Ascending aorta (tissue), 2 donors: ENCODE data around the gene ADGRF5. TPM values are rescaled to one million over a fixed set of nuclear protein-coding genes. Genes with fewer than 3 reads are reported as not detected.

Experiments
- DNase-seq, 2 donors: peaks; one replicate each; pipeline ENCODE4 v3.0.0-alpha.2; 2019; ENCODE audit warnings: low spot score in 2 of 2
- H3K27ac ChIP-seq, 2 donors: fragments of 200-600 bp; sonication (generic); one replicate each; pipeline ENCODE4 v1.5.1; 2016 to 2017; ENCODE audit warnings: mild to moderate bottlenecking in 1 of 2
- H3K27me3 ChIP-seq: fragments of 200-600 bp; sonication (generic); one replicate; pipeline ENCODE4 v1.5.1; 2017
- H3K36me3 ChIP-seq, 2 donors: fragments of 200-600 bp; sonication (generic); one replicate each; pipeline ENCODE4 v1.5.1; 2016
- H3K4me1 ChIP-seq, 2 donors: fragments of 200-600 bp; sonication (generic); one replicate each; pipeline ENCODE4 v1.5.1; 2016 to 2017; ENCODE audit warnings: mild to moderate bottlenecking in 1 of 2
- H3K4me3 ChIP-seq, 2 donors: fragments of 200-600 bp; sonication (generic); one replicate each; pipeline ENCODE4 v1.5.1; 2016 to 2017; ENCODE audit warnings: mild to moderate bottlenecking in 1 of 2
- H3K9me3 ChIP-seq, 2 donors: fragments of 200-600 bp; sonication (generic); one replicate each; pipeline ENCODE4 v1.5.1; 2016
- intact Hi-C: fragments of 100-400 bp; cut with DNase I; formaldehyde crosslinking; loops from one replicate; pipeline ENCODE4 v1.15.1; 2023
- total RNA-seq: library from RNA; depleted of rRNA; stranded (reverse); fragments of >200 nt; gene quantifications from one replicate; pipeline ENCODE4 v1.1.0, GENCODE V29; 2016
- TF ChIP-seq, protein P1 (sequence below), 3 experiments: fragments of 200-600 bp in 2 of 3; fragments of 450-650 bp in 1 of 3; sonication (generic) in 2 of 3; IDR thresholded peaks; one replicate each; pipeline ENCODE4 v1.5.1; 2016 to 2019; ENCODE audit warnings: antibody characterized with exemption in 3 of 3, mild to moderate bottlenecking in 1 of 3, moderate library complexity in 1 of 3

The ADGRF5 gene, protein sequence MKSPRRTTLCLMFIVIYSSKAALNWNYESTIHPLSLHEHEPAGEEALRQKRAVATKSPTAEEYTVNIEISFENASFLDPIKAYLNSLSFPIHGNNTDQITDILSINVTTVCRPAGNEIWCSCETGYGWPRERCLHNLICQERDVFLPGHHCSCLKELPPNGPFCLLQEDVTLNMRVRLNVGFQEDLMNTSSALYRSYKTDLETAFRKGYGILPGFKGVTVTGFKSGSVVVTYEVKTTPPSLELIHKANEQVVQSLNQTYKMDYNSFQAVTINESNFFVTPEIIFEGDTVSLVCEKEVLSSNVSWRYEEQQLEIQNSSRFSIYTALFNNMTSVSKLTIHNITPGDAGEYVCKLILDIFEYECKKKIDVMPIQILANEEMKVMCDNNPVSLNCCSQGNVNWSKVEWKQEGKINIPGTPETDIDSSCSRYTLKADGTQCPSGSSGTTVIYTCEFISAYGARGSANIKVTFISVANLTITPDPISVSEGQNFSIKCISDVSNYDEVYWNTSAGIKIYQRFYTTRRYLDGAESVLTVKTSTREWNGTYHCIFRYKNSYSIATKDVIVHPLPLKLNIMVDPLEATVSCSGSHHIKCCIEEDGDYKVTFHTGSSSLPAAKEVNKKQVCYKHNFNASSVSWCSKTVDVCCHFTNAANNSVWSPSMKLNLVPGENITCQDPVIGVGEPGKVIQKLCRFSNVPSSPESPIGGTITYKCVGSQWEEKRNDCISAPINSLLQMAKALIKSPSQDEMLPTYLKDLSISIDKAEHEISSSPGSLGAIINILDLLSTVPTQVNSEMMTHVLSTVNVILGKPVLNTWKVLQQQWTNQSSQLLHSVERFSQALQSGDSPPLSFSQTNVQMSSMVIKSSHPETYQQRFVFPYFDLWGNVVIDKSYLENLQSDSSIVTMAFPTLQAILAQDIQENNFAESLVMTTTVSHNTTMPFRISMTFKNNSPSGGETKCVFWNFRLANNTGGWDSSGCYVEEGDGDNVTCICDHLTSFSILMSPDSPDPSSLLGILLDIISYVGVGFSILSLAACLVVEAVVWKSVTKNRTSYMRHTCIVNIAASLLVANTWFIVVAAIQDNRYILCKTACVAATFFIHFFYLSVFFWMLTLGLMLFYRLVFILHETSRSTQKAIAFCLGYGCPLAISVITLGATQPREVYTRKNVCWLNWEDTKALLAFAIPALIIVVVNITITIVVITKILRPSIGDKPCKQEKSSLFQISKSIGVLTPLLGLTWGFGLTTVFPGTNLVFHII (N-terminal part only)
- 29.6 TPM for total RNA-seq

DNA sequence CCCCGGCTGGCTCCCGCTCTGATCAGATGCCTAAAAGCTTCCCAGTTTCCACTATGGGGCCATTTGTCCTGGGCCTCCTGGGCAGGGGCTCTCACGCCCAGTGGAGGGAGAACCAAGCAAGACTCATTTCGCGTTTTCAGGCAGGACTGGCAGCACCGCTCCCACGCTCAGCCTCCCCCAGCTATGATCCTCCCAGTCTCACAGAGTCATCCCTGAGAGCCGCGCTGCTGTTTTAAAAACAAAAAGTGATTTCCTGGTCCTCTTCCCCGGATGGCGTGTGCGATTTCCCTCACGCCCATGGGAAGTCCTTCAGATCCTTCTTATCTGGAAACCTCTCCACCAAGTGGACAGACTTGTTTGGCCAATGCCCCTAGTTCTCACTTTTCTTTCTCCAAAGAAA lies at the start of gene ADGRF5:
Gene ADGRF5, minus strand, starts transcription at position 208 of the 400 bp plus-strand sequence. CDS start 15,176 bp downstream, outside the sequence.
- no peak for DNase-seq
- Histone ChIP-seq H3K4me1 (peaks cover 0 to 5% of the 10 kb centered on the region in 2 donors), H3K27ac (peak within 1 kb of the TSS; percentile 8 to 13), H3K36me3 (no peaks in the 10 kb centered on the region), H3K27me3 (no peaks in the 10 kb centered on the region), H3K9me3 (no peaks in the 10 kb centered on the region), H3K4me3 (peak within 1 kb of the TSS in 1 of 2 donors; percentile 21)
- TF ChIP-seq, protein P1, sequence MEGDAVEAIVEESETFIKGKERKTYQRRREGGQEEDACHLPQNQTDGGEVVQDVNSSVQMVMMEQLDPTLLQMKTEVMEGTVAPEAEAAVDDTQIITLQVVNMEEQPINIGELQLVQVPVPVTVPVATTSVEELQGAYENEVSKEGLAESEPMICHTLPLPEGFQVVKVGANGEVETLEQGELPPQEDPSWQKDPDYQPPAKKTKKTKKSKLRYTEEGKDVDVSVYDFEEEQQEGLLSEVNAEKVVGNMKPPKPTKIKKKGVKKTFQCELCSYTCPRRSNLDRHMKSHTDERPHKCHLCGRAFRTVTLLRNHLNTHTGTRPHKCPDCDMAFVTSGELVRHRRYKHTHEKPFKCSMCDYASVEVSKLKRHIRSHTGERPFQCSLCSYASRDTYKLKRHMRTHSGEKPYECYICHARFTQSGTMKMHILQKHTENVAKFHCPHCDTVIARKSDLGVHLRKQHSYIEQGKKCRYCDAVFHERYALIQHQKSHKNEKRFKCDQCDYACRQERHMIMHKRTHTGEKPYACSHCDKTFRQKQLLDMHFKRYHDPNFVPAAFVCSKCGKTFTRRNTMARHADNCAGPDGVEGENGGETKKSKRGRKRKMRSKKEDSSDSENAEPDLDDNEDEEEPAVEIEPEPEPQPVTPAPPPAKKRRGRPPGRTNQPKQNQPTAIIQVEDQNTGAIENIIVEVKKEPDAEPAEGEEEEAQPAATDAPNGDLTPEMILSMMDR (IDR thresholded peaks at IDR 0.05), result no peak
- intact Hi-C loops, result no loop called here

DNA sequence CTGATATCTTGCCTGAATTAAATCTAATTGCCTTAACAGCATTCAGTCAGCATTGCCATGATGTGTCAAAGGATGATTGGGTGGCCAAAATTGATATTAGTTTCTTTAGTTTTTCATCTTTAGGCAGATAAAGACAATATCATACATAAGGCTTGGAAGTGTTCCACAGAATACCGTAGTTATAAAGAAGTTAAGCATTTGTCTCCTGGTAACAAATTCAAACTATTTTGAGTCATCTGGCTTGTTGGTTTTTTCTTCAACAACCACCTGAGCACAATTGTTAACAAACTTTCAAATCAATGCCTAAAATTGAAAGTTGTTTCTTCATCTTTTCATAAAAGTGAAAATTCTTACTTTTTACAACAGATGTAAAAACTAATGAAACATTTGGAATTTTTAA lies 47.5 kb upstream of the ADGRF5 start:
- TF ChIP-seq, protein P1 (IDR thresholded peaks at IDR 0.05), result no peak
- H3K27ac ChIP-seq, result no peak overlapping the region
- no peaks in the 10 kb centered on the region for H3K9me3 ChIP-seq
- H3K36me3 ChIP-seq, result no peaks in the 10 kb centered on the region
- peaks cover 0 to 6% of the 10 kb centered on the region in 2 donors for H3K4me1 ChIP-seq
- intact Hi-C loops, result no loop called here
- H3K27me3 ChIP-seq, result no peaks in the 10 kb centered on the region
- H3K4me3 ChIP-seq, result no peak overlapping the region
- DNase-seq, result no peak

DNA sequence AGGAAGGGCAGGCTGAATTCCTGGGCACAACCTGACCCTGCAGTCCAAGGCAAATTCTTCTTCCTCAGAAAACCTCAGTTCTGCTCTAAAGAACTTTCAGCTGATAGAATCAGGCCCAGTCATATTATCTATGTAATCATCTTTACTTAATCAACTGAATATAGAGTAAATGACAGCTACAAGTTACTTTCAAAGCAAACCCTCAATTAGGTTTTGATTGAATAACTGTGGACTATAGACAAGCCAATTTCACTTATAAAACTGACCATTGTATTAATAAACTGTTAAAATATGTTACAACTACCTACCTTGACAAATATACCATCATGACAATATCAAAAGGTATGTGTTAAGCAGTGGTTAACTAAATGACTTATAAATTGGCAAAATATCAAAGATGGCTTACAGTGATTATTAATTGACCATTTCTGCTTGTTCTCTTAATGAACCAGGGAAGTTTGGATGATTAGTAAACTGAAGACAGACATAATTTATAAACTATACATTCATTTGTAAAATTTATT lies 46.1 kb upstream of the ADGRF5 start:
- intact Hi-C loops, result no loop called here
- TF ChIP-seq, protein P1 (IDR thresholded peaks at IDR 0.05), result no peak
- no peak for DNase-seq
- Histone ChIP-seq H3K4me3 (no peak overlapping the region), H3K4me1 (peaks cover 0 to 6% of the 10 kb centered on the region in 2 donors), H3K27me3 (no peaks in the 10 kb centered on the region), H3K36me3 (no peaks in the 10 kb centered on the region), H3K9me3 (no peaks in the 10 kb centered on the region), H3K27ac (no peak overlapping the region)

DNA sequence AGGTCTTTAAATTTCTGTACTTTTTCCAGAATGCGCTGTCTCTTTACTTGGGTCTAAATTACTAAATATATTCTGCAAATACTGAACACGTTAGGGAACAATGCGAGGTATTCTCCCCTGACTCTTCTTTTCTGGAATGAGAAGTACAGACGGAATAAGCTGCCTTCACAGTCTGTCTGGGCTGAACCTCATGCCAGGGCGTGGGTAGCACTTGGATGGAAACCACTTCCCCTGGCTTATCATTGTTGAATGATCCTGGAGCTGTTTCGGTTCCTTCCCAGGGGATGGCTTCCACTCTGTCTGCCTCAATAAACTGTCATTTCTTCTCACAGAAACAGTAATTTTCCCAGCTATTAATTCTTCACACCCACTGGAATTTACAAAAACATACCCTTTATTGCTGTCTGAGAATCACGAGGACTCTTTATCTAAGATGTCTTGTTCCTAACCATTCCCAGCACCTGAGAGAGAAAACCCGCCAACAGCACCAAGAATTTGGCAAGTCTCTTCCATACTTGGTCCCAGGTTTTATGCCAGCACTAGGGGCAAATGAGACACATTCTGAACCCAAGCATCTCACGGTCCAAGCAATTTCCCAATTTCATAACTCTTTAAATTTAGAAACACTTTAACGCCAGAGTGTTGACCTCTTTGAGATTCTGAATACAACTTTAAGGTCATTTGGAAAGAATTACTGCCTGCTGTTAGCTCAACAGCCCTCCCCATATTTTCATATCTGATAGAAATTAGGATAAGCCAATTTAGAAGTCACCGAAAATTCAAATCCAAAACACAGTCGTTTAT lies 43.2 kb upstream of the ADGRF5 start:
- H3K4me3 ChIP-seq, result no peak overlapping the region
- H3K27me3 ChIP-seq, result no peaks in the 10 kb centered on the region
- no peaks in the 10 kb centered on the region for H3K36me3 ChIP-seq
- peak overlapping the region in 1 of 2 donors; percentile 0 for H3K27ac ChIP-seq
- H3K9me3 ChIP-seq, result no peaks in the 10 kb centered on the region
- intact Hi-C loops, result no loop called here
- H3K4me1 ChIP-seq, result peaks cover 0 to 6% of the 10 kb centered on the region in 2 donors
- TF ChIP-seq, protein P1 (IDR thresholded peaks at IDR 0.05), result no peak
- DNase-seq, result no peak
